ENCODE data around the gene CXCL8. TPM values are rescaled to one million over a fixed set of nuclear protein-coding genes. Genes with fewer than 3 reads are reported as not detected.

The CXCL8 gene
- total and polyA plus RNA-seq, 4 donors, result 0.33 to 3.8 (median 1.1) TPM

- no peak for DNase-seq (ENCODE audit: low spot score)
- H3K9me3 ChIP-seq (ENCODE audit: control insufficient read depth in 4 of 4, low read length in 3 of 4), result no peaks in the 10 kb centered on the region
- WGBS, result 27% methylated on average over 2 of the region's 2 CpGs
- no peak overlapping the region for H3K4me3 ChIP-seq (ENCODE audit: low read depth in 1 of 3, low read length in 3 of 3)
- H3K27ac ChIP-seq (ENCODE audit: low read depth in 1 of 2, low read length in 2 of 2), result no peak overlapping the region
- H3K36me3 ChIP-seq (ENCODE audit: control insufficient read depth in 4 of 4, insufficient read depth in 3 of 4, low read depth in 1 of 4, low read length in 3 of 4), result no peaks in the 10 kb centered on the region
- TF ChIP-seq FOXA1 (IDR thresholded peaks at IDR 0.05), result no peak
- TF ChIP-seq RXRA (IDR thresholded peaks at IDR 0.05), result peak in 1 of 2 donors; percentile 32
- TF ChIP-seq FOXA2 (IDR thresholded peaks at IDR 0.05), result no peak
- TF ChIP-seq HNF4G (IDR thresholded peaks at IDR 0.05), result no peak
- peak; percentile 35 for TF ChIP-seq SP1 (IDR thresholded peaks at IDR 0.05)
- no peak for TF ChIP-seq TAF1 (conservative IDR thresholded peaks at IDR 0.05)
- TF ChIP-seq MAX (IDR thresholded peaks at IDR 0.05), result no peak
- no peak for TF ChIP-seq NR2F2 (IDR thresholded peaks at IDR 0.05)
- no peak for TF ChIP-seq GABPA (IDR thresholded peaks at IDR 0.05 in 1 of 2, conservative IDR thresholded peaks at IDR 0.05 in 1 of 2)
- no peak for TF ChIP-seq CTCF (IDR thresholded peaks at IDR 0.05; ENCODE audit: low read depth, low read length, missing input control)
- no peak for TF ChIP-seq ATF3 (IDR thresholded peaks at IDR 0.05)
- TF ChIP-seq RAD21 (IDR thresholded peaks at IDR 0.05), result peak in 1 of 2 donors; percentile 24
- TF ChIP-seq HNF4A (conservative IDR thresholded peaks at IDR 0.05), result peak; percentile 62 to 66
- no peak for TF ChIP-seq YY1 (IDR thresholded peaks at IDR 0.05)
- no peak for TF ChIP-seq JUND (IDR thresholded peaks at IDR 0.05)
- TF ChIP-seq REST (IDR thresholded peaks at IDR 0.05), result no peak
- peaks cover 0 to 11% (median 3%) of the 10 kb centered on the region in 4 donors for H3K4me1 ChIP-seq (ENCODE audit: control insufficient read depth in 4 of 4, insufficient read depth in 4 of 4, low read length in 3 of 4)
- no peak overlapping the region for H3K9ac ChIP-seq (ENCODE audit: low read depth in 1 of 2, low read length in 2 of 2)
- no peaks in the 10 kb centered on the region for H3K27me3 ChIP-seq (ENCODE audit: control insufficient read depth in 4 of 4, insufficient read depth in 4 of 4, low read length in 3 of 4)
These were observed 30.5 kb downstream of the CXCL8 start for GRCh38 chr4:73770917-73771316.

GRCh38 chr4:73772363-73772762 lies 32.0 kb downstream of the CXCL8 start:
- H3K36me3 ChIP-seq (ENCODE audit: control insufficient read depth in 4 of 4, insufficient read depth in 3 of 4, low read depth in 1 of 4, low read length in 3 of 4), result no peaks in the 10 kb centered on the region
- H3K4me1 ChIP-seq (ENCODE audit: control insufficient read depth in 4 of 4, insufficient read depth in 4 of 4, low read length in 3 of 4), result peaks cover 0 to 18% (median 11%) of the 10 kb centered on the region in 4 donors
- DNase-seq (ENCODE audit: low spot score), result no peak
- WGBS, result 94% methylated on average over 1 of the region's 1 CpG
- no peaks in the 10 kb centered on the region for H3K27me3 ChIP-seq (ENCODE audit: control insufficient read depth in 4 of 4, insufficient read depth in 4 of 4, low read length in 3 of 4)
- H3K9me3 ChIP-seq (ENCODE audit: control insufficient read depth in 4 of 4, low read length in 3 of 4), result no peaks in the 10 kb centered on the region
- H3K4me3 ChIP-seq (ENCODE audit: low read depth in 1 of 3, low read length in 3 of 3), result no peak overlapping the region
- no peak overlapping the region for H3K27ac ChIP-seq (ENCODE audit: low read depth in 1 of 2, low read length in 2 of 2)
- no peak overlapping the region for H3K9ac ChIP-seq (ENCODE audit: low read depth in 1 of 2, low read length in 2 of 2)
- no peak for TF ChIP-seq FOXA2 (IDR thresholded peaks at IDR 0.05)
- TF ChIP-seq ATF3 (IDR thresholded peaks at IDR 0.05), result no peak
- TF ChIP-seq NR2F2 (IDR thresholded peaks at IDR 0.05), result no peak
- TF ChIP-seq ZBTB33 (IDR thresholded peaks at IDR 0.05), result no peak
- no peak for TF ChIP-seq SP1 (IDR thresholded peaks at IDR 0.05)
- no peak for TF ChIP-seq RAD21 (IDR thresholded peaks at IDR 0.05)
- no peak for TF ChIP-seq HNF4A (conservative IDR thresholded peaks at IDR 0.05)
- TF ChIP-seq TAF1 (conservative IDR thresholded peaks at IDR 0.05), result no peak
- no peak for TF ChIP-seq RXRA (IDR thresholded peaks at IDR 0.05)
- TF ChIP-seq EGR1 (IDR thresholded peaks at IDR 0.05; ENCODE audit: low read depth in 2 of 2), result no peak
- TF ChIP-seq FOXA1 (IDR thresholded peaks at IDR 0.05), result no peak
- no peak for TF ChIP-seq REST (IDR thresholded peaks at IDR 0.05)

All from liver (tissue), 9 donors.